Kidney (tissue), 14 donors: ENCODE measurements around the gene PCDHGA12. TPM values are rescaled to one million over a fixed set of nuclear protein-coding genes. Genes with fewer than 3 reads are reported as not detected.
"Not testable (repeated sequence)": the region's sequence is repeated elsewhere in the genome, so short reads cannot be mapped to it uniquely, and the experiment has no call there.

ENCODE experiments used
- DNase-seq, 5 donors: peaks; one replicate each; pipeline ENCODE4 v3.0.0-alpha.2; 2013 to 2020
- FAIRE-seq: peaks from 2 replicates; lab custom pipeline; 2012; peaks lifted over from hg19 to GRCh38; lab: Jason Lieb, UNC
- H3K27ac ChIP-seq, 2 donors: one replicate each; pipeline ENCODE4 v1.7.0; 2013; ENCODE audit warnings: low read depth in 2 of 2, low read length in 2 of 2, inconsistent platforms in 1 of 2
- H3K27me3 ChIP-seq: one replicate; pipeline ENCODE4 v1.7.1; 2013; ENCODE audit warnings: low read length, inconsistent platforms; ENCODE audit not compliant: control insufficient read depth, insufficient read depth
- H3K36me3 ChIP-seq, 3 donors: one replicate each; pipeline versions ENCODE4 v1.7.0 to v1.7.1; 2013; ENCODE audit warnings: low read length in 3 of 3, control low read depth in 1 of 3, inconsistent platforms in 1 of 3; ENCODE audit not compliant: insufficient read depth in 3 of 3, control insufficient read depth in 2 of 3
- H3K4me1 ChIP-seq, 3 donors: one replicate each; pipeline versions ENCODE4 v1.7.0 to v1.7.1; 2013; ENCODE audit warnings: low read length in 3 of 3, inconsistent platforms in 1 of 3, low read depth in 1 of 3; ENCODE audit not compliant: control insufficient read depth in 2 of 3, insufficient read depth in 2 of 3
- H3K4me3 ChIP-seq, 3 donors: one replicate each; pipeline versions ENCODE4 v1.7.0 to v1.8.1; 2013; ENCODE audit warnings: low read length in 3 of 3, control low read depth in 1 of 3, inconsistent platforms in 1 of 3
- H3K9ac ChIP-seq, 3 donors: one replicate each; pipeline versions ENCODE4 v1.7.0 to v1.7.1; 2013; ENCODE audit warnings: low read length in 3 of 3, control low read depth in 1 of 3, inconsistent platforms in 1 of 3
- H3K9me3 ChIP-seq, 3 donors: one replicate each; pipeline versions ENCODE4 v1.7.0 to v1.7.1; 2013; ENCODE audit warnings: low read length in 3 of 3, control low read depth in 1 of 3, inconsistent platforms in 1 of 3; ENCODE audit not compliant: control insufficient read depth in 2 of 3, insufficient read depth in 1 of 3
- intact Hi-C: fragments of 100-400 bp; cut with DNase I; formaldehyde crosslinking; loops from one replicate; pipeline ENCODE4 v1.11.1; 2022
- polyA plus RNA-seq: library from polyadenylated mRNA; stranded (reverse); fragments of 350-450 nt; fragmentation: Illumina TruSeq; extraction: RNeasy Lipid Tissue Mini Kit (QIAGEN cat#74804); gene quantifications from one replicate; pipeline ENCODE4 v1.2.3, GENCODE V29; 2014; ENCODE audit warnings: low read depth, low replicate concordance; ENCODE audit not compliant: insufficient read depth
- total RNA-seq: library from RNA; stranded (reverse); fragmentation: NEBNext Ultra II Directional; extraction: Animal tissue kit (Norgen Biotek cat#: 25700); gene quantifications from one replicate; pipeline ENCODE4 v1.2.1, GENCODE V29; 2021
- TF ChIP-seq, protein P1 (sequence below): IDR thresholded peaks from 3 replicates; pipeline ENCODE4 v1.5.1; 2012; ENCODE audit warnings: mild to moderate bottlenecking, moderate library complexity, borderline replicate concordance; ENCODE audit not compliant: insufficient read depth; ENCODE audit errors: extremely low read depth
- donor health status: control.
- donor health status: control.
- donor health status: control.
- donor health status: control.
- donor health status: control.
- donor health status: DM: yes; HTN: yes; CAD: no.
- donor health status: Normal renal cell carcinoma (clear cell type).

The PCDHGA12 gene
- total and polyA plus RNA-seq, 2 donors from 2014 or later, result 0.24 to 4.0 TPM

DNA sequence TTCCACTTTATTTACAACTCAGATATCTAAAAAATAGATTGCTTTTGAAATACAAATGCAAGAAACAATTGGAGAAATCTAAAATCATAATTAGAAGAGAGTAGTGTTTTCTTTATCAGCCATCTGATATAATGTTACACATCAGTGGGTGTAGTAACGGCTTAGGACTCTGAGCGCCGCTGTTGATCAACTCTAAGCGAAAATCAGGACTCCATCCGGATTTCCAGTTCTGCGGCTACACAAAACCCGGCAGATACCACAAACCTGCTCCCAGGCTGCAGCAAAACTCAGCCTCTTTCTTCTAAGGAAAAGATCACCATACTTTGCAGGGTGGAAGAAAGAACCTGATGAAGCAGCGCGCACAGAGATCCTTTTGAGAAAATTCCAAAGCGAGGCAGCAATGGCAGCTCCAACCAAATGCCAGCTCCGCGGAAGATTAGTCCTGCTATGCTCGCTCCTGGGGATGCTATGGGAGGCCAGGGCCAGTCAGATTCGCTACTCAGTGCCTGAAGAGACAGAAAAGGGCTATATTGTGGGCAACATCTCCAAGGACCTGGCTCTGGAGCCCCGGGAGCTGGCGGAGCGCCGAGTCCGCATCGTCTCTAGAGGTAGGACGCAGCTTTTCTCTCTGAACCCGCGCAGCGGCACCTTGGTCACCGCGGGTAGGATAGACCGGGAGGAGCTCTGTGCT is 27.6 kb upstream of the PCDHGA12 start, which contains the start of gene PCDHGA9:
Gene PCDHGA9 (plus strand): TSS at position 226 of the 691 bp plus-strand sequence. CDS start 175 bp downstream, at position 401.
- Histone ChIP-seq H3K4me3 (peak within 1 kb of the TSS in 2 of 3 donors; percentile 49 to 57), H3K9me3 (peaks cover 3 to 59% (median 23%) of the 10 kb centered on the region in 3 donors), H3K27me3 (no peaks in the 10 kb centered on the region), H3K9ac (no peak within 1 kb of the TSS), H3K36me3 (no peaks in the 10 kb centered on the region), H3K27ac (no peak within 1 kb of the TSS), H3K4me1 (no peaks in the 10 kb centered on the region)
- TF ChIP-seq, protein P1, sequence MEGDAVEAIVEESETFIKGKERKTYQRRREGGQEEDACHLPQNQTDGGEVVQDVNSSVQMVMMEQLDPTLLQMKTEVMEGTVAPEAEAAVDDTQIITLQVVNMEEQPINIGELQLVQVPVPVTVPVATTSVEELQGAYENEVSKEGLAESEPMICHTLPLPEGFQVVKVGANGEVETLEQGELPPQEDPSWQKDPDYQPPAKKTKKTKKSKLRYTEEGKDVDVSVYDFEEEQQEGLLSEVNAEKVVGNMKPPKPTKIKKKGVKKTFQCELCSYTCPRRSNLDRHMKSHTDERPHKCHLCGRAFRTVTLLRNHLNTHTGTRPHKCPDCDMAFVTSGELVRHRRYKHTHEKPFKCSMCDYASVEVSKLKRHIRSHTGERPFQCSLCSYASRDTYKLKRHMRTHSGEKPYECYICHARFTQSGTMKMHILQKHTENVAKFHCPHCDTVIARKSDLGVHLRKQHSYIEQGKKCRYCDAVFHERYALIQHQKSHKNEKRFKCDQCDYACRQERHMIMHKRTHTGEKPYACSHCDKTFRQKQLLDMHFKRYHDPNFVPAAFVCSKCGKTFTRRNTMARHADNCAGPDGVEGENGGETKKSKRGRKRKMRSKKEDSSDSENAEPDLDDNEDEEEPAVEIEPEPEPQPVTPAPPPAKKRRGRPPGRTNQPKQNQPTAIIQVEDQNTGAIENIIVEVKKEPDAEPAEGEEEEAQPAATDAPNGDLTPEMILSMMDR, result peak; percentile 8
- intact Hi-C loops, result no loop called here
- FAIRE-seq, result no peak
- peak in 2 of 5 donors; percentile 35 to 38 for DNase-seq

DNA sequence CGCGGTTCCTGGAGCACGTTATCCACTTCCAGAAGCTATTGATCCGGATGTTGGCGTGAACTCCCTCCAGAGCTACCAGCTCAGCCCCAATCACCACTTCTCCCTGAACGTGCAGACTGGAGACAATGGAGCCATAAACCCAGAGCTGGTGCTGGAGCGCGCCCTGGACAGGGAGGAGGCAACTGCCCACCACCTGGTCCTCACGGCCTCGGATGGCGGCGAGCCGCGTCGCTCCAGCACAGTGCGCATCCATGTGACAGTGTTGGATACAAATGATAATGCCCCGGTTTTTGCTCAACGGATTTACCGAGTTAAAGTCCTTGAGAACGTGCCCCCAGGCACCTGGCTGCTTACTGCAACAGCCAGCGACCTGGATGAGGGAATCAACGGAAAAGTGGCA is 26.9 kb upstream of the PCDHGA12 start:
- Histone ChIP-seq H3K27me3 (no peaks in the 10 kb centered on the region), H3K36me3 (no peaks in the 10 kb centered on the region), H3K9me3 (peaks cover 3 to 59% (median 23%) of the 10 kb centered on the region in 3 donors), H3K4me1 (no peaks in the 10 kb centered on the region), H3K27ac (no peak overlapping the region), H3K9ac (no peak overlapping the region), H3K4me3 (peak overlapping the region in 2 of 3 donors; percentile 16 to 57)
- TF ChIP-seq, protein P1, result no peak
- FAIRE-seq (no peak), DNase-seq (no peak)
- intact Hi-C loops, result no loop called here

DNA sequence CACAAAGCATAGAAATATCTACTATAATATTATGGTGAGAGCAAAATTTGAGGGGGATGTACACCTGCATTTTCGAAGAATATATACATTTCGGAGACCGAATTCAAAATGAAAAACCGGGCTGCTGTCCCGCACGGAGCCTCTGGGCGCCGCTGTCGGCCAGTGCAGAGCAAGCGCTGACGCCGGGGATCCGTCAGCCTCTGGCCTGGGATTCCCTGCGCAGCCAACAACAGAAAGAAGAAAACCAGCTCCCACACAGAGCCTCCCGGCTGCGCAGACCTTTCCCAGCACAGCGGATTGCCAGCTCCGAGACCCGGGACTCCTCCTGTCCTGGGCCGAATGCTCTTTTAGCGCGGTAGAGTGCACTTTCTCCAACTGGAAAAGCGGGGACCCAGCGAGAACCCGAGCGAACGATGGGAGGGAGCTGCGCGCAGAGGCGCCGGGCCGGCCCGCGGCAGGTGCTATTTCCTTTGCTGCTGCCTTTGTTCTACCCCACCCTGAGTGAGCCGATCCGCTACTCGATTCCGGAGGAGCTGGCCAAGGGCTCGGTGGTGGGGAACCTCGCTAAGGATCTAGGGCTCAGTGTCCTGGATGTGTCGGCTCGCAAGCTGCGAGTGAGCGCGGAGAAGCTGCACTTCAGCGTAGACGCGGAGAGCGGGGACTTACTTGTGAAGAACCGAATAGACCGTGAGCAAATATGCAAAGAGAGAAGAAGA is 22.4 kb upstream of the PCDHGA12 start, which contains the start of gene PCDHGB6:
Gene PCDHGB6 (plus strand): TSS at position 232 of the 716 bp plus-strand sequence. CDS start 182 bp downstream, at position 414.
- H3K9me3 ChIP-seq, result peaks cover 3 to 61% (median 22%) of the 10 kb centered on the region in 3 donors
- H3K36me3 ChIP-seq, H3K4me3 ChIP-seq, H3K9ac ChIP-seq, H3K27ac ChIP-seq, H3K27me3 ChIP-seq, intact Hi-C loops, FAIRE-seq, H3K4me1 ChIP-seq: not testable (repeated sequence)
- TF ChIP-seq, protein P1, result peak; percentile 27
- DNase-seq, result peak in 3 of 5 donors; percentile 55 to 61 (median 57)
